CD4-positive, alpha-beta T cell treated with Interleukin-17A for 4 hours (primary cell): ENCODE measurements around the gene CAMK2G.
A peak's percentile ranks its signal among the peaks of the same experiment; 100 is the strongest.

ENCODE experiments used
- DNase-seq: peaks from one replicate; pipeline ENCODE4 v3.0.0-alpha.2; 2020; ENCODE audit warnings: mixed read lengths

Gene CAMK2G

GRCh38 chr10:73878365-73878764, 4.0 kb upstream of the CAMK2G start:
- DNase-seq = no peak

DNA sequence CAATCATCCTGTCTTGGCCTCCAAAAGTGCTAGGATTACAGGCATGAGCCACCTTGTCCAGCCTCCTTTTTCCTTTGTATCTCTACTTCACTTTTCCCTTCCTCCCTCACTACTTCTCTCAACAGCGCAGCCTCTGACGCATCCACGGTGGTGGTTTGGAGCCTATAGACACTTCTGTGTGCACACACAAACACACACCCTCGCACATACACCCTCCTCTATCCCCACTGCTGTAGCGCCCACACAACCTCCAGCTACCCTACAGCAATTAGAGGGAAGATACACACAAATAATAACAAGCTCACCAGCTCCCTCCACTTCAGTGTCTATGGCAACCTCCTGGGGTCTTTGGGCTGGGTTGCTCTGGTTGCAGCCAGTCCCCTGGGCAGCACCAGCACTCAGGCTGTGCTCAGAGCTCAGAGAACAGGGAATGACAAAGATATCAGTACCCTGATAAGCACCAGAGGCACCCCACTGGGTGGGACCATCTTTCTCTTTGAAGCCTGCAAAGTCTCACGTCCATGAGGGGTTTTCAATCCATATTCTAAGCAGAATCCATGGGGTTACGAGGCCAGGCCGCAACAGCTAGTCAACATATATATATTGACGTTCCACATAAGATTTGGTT, 3.3 kb upstream of the CAMK2G start:
- DNase-seq = no peak

DNA sequence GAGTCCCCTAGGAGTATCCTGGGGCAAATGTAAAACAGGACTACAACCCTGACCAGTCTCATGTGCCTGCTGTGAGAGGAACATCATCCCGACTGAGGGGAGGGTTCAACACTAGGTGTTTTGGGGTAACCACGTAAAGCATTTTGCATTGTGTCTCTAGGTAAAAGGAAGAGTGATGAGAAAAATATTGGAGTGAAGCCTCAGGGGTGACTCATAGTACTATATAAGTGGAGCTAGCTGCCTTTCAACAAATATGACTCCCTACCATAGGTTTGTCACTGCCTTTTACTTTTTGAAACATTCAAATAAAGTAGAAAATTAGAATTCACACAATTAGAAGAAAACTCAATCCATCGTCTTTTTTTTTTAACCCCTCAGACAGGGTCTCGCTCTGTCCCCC, 2.6 kb upstream of the CAMK2G start:
- no peak for DNase-seq

DNA sequence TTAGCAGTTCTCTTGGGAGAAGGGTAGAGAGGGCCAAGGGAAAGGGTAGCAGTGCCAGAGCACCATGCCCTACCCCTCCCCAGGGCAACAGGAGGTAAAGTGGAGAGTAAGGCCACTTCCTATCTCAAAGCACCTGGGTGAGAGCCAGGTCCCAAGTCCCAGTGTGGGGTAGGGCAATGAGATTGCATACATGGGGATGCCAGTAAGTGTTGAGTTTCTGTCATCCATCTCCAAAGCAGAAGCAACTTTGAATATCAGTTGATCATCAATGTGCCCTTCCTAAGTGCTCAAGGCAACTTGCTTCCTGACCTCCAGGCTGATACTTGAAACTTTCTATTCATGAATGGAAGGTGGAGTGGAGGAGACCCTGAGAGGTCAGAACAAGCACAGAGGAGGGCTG, 2.2 kb upstream of the CAMK2G start:
- DNase-seq = no peak

DNA sequence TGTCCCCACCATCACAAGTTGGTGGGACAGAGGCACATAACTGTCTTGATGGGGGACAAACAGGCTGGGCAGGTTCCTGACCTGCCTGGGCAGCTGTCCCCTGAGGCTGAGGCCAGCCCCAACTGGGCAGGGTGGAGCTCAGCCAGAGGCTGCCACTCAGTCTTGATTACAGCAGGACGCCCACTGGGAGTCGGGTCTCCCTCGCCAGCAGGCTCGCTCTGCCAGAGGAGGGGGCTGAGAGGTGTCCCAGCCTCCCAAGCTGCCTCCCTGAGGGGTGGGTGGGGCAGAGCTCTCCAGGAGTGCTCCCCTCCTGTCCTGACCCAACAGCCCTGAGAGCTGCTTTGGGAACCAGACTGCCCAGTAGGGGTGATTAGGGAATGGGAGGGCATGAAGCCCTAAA, 1.8 kb upstream of the CAMK2G start:
- DNase-seq = no peak

GRCh38 chr10:73875139-73875475, 752 bp upstream of the CAMK2G start:
- peak; percentile 48 for DNase-seq

DNA sequence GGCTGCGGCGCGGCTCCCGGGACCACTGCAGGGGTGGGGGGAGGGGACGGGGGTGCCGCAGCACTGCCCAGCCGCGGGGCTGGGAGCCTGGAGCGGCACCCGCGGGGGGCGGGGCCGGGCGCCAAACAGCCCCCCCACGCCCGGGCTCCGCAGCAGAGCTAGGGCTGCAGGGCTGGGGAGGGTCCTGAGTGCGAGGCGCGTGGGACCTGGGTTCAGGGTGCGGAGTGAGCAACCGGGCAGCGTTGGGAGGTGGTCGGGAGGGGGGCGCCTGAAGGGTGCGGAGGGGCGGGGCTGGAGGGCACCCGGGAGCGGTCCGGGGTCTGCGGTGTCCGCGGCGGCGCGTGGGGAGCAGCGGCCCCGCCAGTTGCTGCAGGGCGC, 528 bp downstream of the CAMK2G start:
- DNase-seq = peak; percentile 43

DNA sequence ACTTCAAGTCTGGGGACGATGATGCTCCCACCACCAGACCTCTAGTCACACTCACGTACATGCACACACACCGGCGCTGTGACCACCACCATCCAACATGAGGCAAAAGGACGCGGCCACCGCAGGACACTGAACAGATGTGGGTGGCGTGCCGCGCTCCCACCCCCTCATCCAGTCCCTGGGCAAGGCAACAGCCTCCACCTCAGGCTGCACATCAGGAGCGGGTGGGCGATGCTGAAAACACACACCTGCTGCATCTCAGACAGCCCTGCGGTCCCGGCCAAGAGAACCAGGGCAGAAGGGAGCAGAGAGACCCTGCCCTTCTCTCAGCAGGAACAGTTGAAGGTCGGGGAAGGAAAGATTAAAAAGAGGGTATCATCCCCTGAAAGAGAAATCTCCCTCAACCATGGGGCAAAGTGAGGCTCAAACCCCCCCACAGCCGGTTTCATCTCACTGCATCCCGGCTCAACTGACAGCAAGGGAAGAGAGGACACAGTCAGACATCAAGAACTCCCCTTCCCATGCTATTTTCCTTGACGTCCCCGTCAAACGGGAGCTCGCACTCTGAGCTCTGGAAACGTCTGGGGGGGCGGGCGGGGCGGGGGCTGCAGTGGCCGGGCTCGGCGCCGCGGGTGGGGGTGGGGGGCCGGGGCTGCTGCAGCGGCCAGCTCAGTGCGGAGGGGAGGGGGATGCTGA, 1.1 kb downstream of the CAMK2G start:
- no peak for DNase-seq

DNA sequence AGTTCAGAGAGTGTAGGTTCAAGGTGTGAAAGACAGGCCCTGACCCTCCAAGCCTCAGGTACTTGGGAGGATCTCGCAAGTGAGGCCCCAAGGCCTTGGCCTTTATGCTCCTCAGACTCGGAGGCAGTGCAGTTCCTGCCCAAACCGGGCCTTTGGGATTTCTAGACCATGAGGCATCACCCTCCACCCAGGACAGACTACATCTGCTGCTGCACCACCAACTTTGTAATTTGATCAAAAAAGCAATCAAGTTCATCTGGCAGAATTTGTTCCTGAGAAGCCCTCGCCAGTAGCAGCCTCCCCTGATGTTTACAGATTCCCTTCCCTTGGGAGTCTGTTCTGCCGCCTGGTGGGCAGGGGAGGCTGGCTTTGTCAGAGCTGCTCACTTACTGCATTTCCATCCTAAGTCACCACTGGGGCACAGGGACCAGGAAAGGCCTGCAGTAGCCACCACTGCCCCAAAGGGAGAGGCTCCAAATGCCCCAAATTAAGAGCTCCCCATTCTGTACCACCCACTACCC, 2.1 kb downstream of the CAMK2G start:
- no peak for DNase-seq

- DNase-seq = no peak
These were observed 2.8 kb downstream of the CAMK2G start for GRCh38 chr10:73871295-73872189.

GRCh38 chr10:73868655-73869195, 5.6 kb downstream of the CAMK2G start:
- DNase-seq = no peak

- DNase-seq = no peak
These were observed 6.3 kb downstream of the CAMK2G start for GRCh38 chr10:73867871-73868631.

GRCh38 chr10:73867126-73867807, 7.1 kb downstream of the CAMK2G start:
- DNase-seq = no peak

DNA sequence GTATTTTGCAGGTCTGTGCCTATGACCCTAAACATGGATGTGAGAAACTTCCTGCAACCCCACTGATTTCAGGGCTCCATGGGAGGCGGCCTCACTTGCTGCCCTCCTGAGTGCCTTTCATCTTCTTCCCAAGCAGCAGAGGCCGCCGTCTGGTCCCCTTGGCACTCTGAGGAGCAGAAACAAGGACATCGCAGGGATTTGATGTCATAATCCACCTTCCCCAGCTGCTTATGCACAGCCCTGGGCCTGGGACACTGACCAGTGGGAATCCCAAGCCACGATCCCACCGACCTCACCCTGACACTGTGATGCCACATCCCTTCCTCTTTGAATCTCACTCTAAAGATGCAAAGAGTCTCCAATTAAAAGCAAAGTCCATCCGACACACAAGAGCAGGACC, 7.7 kb downstream of the CAMK2G start:
- no peak for DNase-seq

GRCh38 chr10:73865459-73866442, 8.6 kb downstream of the CAMK2G start:
- DNase-seq = peak; percentile 81

DNA sequence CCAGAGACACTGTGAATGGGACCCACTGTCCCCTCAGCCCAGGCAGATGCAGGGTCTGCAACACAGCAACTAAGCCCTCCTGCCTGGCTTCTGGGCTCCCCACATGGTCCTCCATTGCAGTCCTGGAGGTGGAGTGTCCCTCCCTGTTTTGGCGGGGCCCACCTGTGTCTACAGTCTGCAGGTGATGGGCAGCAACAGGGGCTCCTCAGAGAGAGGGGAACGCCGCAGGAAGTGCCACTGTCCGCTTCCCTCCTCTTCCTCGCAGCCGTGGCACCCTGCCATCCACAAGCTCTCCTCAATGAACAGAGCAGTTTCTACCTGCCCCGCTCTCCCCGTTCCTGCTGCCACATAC, 9.3 kb downstream of the CAMK2G start:
- DNase-seq = peak; percentile 42

DNA sequence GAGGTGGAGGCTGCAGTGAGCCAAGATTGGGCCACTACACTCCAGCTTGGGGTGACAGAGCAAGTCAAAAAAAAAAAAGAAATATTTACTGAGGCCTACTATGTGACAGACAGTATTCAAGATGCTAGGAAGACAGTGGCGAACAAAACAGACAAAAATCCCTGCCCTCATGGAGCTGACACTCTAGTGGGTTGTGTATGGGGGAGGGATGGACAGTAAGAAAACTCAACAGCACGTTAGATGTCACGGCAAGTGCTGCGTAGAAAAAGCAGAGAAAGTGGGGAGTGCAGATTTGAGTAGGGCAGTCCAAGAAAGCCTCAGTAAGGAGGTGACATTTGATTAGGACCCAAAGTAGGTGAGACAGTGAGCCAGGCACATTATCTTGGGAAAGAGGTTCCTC, 10.1 kb downstream of the CAMK2G start:
- DNase-seq = no peak

GRCh38 chr10:73863039-73863817, 11.1 kb downstream of the CAMK2G start:
- no peak for DNase-seq

- no peak for DNase-seq
These were observed 12.3 kb downstream of the CAMK2G start for GRCh38 chr10:73862011-73862410.
